A673 (cell line): Measurements from ENCODE around the gene PARD3.

Experiments used
- EZH2 ChIP-seq: fragments of 200-600 bp; sonication (generic); IDR thresholded peaks from 2 replicates; pipeline ENCODE4 v1.6.1; 2017; ENCODE audit warnings: borderline replicate concordance, low read depth, mild to moderate bottlenecking, mixed read lengths, antibody characterized with exemption, low read length; ENCODE audit not compliant: poor library complexity, severe bottlenecking
- TF ChIP-seq, protein P1 (sequence below): fragments of 300-800, 200-600 bp; sonication (generic); conservative IDR thresholded peaks from 2 replicates; pipeline ENCODE4 v1.5.1; 2017; ENCODE audit warnings: low read depth, mild to moderate bottlenecking, antibody characterized with exemption, low read length, moderate library complexity, mixed read lengths

DNA sequence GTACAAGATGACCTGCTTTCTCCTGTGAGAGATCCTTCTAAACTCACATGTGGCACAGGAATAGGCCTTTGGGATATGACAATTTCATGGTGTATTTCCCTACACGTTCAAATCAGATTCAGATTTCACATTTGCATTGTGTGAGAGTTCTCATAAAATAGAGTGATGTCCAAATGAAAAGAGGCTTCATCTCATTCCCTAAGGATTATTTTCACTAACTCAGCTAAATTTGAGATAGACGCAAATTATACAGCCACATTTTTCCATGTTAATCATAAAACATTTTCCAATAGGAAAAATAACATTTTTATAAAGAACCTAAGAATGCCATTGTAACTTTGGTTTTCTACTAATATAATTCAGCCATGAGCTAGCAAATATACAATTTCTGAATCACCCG, 35.5 kb upstream of the PARD3 start:
- TF ChIP-seq, protein P1, sequence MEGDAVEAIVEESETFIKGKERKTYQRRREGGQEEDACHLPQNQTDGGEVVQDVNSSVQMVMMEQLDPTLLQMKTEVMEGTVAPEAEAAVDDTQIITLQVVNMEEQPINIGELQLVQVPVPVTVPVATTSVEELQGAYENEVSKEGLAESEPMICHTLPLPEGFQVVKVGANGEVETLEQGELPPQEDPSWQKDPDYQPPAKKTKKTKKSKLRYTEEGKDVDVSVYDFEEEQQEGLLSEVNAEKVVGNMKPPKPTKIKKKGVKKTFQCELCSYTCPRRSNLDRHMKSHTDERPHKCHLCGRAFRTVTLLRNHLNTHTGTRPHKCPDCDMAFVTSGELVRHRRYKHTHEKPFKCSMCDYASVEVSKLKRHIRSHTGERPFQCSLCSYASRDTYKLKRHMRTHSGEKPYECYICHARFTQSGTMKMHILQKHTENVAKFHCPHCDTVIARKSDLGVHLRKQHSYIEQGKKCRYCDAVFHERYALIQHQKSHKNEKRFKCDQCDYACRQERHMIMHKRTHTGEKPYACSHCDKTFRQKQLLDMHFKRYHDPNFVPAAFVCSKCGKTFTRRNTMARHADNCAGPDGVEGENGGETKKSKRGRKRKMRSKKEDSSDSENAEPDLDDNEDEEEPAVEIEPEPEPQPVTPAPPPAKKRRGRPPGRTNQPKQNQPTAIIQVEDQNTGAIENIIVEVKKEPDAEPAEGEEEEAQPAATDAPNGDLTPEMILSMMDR = no peak
- no peak for TF ChIP-seq EZH2
